ENCODE measurements around the gene SNX5.

SNX5 gene

DNA sequence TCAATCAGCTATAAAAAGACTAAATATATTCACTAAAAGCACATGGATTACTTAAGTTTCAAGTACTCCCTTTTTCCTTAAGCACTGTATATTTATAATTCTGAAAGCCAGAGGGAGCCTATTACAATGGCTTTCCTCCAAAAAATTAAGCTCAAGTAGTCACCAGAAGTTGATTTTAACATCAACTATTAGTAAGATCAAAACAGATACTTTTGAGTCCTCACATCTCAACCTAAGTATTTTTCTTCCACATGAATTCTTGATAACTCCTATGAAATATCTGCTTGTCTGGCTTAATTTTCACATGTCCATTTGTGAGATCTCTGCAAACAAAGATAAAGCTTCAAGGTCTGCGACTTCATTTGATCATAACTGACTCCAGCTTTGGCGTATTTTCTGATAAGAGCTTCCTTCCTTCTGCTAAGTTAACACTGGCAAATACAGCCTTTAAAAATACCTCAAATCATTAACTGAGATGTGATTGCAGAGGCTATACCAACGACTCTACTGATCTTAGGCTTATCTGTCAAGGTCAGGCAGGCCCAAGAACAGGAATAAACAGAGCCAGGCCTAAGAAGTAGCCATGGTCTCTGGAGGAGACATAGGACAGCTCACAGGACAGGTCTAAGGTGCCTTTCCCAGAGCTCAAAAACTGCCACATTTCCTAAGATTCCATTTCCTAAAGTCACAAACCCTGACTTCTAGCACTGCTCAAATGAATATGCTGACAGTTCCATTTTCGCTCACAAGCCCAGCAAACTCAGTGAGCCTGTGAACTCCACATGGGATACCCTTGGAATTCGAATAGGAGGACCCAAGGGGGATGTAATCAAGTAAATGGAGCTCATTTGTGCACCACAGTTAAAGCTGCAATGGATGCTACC, 10.0 kb downstream of the SNX5 start:
- no peak for DNase-seq

DNA sequence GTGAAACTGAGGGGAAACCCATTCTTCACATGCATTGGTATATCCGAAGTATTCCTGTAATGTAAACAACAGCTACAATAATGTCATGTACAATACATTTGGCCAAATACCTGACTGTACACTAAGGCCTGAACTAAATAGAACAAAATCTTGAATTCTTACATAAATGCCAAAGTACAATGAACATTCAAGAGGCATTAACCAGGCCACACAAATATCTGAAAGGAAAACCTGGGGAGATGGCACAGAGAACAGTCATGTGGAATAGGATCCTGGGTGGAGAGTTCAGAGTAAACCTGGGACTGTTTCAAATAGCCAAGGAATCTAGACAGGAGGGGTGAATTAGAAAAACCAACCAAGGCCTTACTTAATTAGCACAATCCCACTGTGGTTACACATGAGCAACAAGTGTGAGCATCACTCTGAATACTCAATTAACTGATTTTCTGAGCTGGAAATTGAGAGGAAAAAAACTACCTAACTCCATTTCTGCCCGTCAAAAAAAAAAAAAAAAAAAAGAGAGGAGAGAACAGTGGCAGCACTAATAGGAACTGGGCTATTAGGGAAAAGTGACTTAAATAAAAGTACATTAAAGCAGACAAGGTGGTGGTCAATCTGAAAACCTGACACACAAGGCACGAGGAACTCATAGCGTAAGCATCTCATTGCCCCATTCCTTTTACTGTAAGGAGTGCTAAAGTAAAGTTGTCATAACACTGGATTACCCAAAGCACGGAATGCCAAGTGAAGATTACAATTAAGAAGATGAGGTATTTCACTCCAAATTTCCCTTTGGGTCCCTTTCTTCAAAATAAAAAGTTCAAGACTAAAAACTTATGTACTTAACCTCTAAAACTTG, 10.9 kb downstream of the SNX5 start:
- DNase-seq, result no peak

DNA sequence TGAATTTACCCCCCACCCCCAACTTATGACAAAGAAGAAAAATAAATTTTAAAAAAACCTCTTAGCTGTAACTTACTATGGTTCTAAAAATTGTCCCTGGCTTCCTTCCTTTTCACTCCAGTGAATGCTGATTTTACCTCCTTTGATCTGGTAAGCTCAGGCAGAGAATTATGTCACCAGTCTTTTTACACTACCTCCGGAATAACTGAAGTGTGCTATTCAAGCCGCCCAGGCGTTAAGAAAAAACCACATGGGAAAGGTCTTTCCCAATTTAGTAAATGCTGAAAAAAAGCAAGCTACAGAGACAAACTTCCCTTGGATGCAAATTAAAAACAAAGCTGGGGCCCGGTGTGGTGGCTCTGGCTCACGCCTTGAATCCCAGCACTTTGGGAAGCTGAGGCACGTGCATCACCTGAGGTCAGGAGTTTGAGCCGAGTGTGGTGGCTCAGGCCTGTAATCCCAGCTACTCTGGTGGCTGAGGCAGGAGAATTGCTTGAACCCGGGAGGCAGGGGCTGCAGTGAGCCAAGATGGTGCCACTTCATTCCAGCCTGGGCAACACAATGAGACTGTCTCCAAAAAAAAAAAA, 12.4 kb downstream of the SNX5 start:
- DNase-seq, result no peak

DNA sequence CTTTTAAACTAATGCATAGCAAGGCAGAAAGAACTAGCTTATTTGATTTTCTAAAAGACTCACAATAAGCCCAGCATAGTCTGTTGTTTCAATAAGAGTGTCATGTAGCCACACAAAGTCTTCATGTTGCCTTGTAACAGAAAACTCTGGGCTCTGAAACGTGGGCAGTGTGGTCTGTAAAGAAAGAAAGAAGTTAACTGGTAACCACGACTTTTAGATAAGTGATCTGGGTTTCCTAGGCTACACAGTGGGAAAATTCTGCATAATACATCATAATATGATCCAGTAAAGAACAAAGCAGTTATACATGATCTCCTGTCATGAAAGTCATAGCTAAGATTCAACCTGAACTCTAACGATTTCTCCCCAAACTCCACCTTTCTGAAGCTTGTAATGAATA, 13.3 kb downstream of the SNX5 start:
- DNase-seq, result no peak

DNA sequence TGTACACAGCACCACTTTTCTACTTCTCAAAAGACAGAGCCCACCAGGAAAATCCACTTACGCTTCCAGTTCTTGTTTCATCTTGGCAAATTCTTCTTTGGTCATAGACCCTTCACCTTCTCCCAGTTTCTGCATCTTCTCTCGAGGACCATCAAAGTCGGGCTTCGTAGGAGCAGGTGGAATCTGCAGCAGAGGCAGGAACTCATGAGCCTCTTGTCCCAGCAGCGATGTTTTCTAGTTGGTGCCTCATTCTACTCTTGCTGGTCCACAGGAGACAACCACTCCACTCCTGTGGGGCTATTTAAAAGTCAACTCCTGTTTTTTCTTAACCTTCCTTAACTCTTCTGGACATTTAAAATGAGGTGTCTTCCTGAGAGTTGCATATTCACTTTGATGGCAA, 14.7 kb downstream of the SNX5 start:
- DNase-seq, result no peak

DNA sequence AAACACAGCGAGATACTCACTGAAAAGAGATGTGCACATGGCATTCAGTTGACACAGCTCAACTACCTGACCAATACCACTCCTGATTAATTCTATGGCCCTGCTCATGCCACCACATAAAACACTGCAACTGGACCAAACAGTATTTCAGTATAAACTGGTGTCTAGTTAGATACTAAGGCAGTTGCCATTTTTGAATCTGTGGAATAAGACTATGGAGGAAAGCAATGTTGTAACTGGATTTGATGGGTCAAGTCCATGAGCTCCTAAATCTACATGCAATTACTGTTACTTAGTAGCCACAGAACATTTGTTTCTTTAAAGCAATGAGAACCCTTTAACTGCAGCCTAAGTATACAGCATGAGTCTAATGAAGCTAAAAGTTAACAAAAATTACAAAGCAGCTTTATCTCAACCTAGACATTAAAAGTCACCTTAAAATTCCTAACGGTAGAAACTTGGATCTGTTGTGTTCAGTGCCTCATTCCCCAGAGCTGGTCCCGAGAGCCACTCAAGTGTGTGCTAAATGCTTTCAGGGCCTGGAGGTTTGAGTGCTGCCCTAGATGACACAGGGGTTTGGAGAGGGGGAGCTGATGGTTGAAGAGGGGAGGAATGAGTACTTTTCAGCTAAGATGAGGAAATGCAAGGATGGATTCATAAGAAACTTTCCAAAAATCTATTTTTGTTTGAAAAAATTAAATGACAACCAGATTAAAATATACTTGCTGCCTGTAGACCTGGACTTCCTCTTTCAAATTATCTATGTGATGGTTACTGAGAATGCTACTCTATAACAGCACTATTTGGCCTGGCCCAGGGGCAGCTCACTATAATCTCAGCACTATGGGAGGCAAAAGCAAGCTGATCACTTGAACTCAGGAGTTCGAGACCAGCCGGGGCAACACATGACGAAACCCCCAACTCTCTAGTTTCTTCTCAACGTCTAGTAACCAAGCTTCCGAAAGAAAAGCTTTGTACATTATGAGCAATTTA, 15.6 kb downstream of the SNX5 start:
- DNase-seq, result no peak

DNA sequence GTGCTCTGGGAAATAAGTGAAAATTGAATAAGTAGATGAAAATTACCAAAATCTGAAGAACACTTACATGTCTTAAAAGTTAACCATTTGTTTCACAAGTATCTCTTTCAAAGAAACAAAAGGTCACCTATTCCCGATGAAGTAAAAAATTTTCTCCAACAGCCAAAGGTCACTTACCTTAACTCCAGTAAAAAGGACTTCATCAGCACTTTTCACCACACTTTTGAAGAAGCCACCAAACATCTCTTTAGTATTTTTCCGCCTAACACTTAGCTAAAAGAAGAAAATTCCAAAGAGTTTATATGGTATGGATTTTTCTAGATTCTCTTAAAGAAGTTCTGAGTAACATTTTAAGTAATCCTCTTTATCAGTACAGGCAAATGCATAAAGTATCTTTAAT, 17.3 kb downstream of the SNX5 start:
- no peak for DNase-seq

DNA sequence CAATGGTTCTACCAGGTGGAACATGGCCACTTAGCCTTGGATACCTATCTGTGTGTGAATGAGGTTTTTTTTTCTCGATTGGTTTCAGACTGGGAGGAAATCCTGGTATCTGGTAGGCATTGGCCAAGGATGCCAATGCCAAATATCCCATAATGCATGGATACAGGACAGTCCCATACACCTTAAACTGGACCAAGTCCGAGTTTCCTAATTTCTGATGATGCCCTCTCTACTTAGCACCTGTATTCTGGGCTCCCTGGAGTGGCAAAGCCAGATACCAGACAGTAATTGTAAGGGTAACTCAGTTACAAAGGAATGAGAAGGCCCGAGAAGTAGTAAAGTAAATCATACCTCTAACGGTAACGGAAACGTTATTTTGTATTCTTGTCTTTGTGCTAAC, 17.9 kb downstream of the SNX5 start:
- DNase-seq, result no peak

DNA sequence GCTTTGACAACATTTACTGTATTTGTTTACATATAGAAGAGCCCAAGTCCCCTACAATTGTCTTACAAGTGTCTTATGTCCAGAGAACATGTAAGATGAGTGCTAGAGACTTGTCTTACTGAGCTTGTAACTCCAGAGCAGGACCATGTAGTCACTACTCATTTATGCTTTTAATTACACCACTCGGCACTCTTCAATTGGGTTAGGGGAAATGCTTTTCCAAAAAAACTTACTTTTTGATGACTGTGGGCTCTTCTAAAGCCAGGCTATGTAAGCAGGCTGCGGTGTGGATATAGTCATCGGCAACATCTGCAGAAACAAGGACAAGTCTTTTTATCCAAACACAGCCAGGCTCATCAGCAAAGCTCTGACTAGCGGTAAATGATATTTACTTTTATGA, 18.7 kb downstream of the SNX5 start:
- DNase-seq, result no peak

DNA sequence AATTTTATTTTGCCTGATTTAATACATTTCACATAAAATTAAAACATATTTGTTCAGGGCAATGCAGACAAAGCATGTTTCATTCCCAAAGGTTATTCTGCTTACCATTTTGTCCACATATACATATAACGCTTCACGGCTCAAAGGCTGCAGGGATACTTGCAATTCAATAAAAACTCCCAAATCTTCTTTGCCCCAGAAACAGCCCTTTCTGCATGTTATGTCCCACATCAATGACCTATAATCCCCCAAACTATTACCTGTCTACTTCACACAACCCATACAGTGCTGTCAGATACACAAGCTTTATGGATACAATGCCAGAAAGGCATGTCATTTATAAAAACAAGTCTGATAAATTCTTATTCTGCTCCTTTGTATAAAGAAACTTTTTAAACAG, 20.2 kb downstream of the SNX5 start:
- DNase-seq, result no peak

DNA sequence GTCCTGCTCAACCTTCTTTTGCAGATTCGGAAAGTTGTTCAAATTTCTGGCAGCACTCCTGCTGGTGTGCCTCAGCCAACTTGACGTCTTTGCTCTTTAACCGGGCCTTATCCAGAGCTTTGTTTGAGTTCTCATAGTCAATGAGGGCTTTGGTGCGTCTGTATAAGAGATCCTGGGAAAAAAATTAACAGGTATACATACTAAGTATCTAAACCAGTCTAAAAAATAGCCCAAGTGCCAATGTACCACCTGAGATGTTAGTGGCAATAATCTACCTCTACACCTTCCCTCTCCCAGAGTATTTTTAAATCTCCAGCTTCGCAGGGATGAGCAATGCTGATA, 21.1 kb downstream of the SNX5 start:
- no peak for DNase-seq

DNA sequence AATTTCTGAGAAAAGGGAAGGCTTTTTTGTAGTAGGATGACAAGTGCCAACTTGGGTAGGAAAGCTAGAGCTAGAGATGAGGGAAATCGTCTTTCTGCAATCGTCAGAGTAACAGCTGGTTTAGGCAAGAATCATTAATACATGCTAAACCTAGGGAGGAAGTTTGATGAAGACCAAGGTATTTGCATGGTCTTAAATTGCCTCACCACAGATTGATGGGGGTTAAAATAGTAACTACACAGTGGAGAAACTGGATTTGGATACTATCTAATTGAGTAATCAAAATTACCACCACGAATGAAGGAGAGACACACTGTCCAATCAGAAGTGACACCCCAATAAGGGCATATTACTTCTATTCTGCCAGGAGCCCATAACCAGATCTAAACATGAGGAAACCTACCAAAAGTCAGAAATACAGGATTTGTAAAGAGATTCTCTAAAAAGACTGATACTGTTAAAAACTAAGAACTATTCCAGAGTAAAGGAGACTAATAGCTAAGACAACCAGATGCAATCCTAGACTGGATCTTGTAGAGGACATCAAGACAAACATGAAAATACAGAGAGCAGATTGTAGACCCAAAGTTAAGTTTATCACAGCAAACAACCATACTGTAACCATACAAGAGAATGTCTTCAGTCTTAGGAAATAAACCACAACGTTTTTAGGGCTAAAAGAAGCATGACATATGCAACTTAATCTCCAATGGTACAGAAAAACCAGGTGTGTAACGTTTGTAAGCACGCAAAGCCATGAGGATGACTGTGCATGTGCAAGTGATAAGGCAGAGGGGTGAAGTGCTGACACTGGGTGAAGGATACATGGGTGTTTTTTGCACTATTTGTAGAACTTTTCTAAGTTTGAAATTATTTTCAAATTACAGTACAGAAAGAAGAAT, 21.8 kb downstream of the SNX5 start:
- DNase-seq, result no peak

DNA sequence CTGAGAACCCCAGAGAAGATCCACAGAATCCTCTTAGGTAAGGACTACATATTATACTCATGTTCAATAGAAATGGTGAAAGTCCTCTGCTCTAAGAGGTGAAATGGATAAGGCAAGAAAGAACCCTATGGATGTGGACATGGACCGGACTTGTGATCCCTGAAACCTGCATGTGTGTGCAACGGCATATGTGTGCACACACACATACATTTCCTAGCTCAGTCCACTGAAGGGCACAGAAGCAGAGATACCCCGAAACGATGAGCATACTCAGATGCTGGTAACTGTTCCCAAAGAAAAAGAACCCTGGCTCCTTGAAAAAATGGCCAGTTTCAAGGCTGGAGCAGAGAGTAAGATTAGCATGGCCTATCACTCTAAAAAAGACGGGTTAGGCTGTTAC, 22.6 kb downstream of the SNX5 start:
- DNase-seq, result no peak

DNA sequence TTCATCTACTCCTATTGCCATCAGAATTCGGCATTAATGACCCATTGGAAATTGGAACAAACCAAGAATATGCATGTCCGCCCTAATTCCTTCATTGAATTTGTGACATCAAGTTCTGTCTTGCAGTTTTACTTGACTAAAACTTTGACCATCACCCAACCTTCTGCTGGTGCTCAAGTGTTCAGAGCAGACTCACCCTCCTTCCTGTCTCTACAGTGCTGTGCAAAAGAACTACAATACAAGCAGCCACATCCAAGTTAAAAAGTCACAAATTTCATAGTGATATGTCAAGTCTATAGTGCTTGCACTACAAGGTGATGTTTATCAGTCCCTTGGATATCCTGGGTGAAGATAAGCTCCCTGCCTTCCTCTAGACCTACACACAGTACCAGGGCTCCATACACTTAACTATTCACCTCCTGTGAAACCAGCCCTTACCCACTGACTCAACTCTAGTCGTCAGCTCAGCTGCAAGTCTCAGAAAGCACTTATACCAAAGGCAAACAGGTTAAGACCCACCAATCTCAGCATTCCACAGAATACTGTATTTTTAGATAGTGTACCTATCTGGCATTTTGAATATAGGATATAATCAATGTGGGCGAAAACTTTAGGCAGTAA, 23.6 kb downstream of the SNX5 start:
- no peak for DNase-seq

DNA sequence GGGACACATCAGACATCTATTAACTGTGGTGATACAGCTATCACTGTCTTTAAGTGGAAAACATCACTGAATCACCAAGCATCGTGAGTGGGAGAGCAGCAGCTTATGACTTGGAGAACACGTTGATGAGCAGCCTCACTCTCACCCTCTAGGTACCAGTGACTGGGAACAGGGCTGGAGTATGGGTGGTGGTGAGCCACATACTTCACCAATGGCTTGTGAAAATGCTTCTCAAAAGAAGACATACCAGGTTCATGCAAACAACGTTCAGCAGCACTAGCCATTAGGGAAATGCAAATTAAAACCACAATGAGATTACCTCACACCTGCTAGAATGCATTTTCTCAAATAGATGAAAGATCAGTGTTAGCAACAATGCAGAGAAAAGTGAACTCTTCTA, 25.3 kb downstream of the SNX5 start:
- no peak for DNase-seq

DNA sequence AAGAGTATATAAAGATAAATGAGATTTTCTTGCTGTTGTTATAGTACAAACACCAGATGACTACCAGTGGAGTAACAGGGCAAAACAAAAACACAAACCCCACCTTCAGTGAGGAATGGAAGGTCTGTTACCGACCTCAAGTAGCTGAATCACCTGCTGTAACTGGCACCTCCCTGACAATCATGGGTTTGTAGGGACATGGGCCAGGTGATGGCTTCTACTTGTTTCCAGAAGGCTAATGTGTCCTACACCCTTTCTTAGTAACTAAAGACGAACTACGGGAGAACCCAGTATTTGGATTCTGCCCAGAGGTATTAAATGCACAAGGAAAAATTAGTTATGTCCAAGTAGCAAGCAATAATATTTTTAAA, 26.8 kb downstream of the SNX5 start:
- no peak for DNase-seq

DNA sequence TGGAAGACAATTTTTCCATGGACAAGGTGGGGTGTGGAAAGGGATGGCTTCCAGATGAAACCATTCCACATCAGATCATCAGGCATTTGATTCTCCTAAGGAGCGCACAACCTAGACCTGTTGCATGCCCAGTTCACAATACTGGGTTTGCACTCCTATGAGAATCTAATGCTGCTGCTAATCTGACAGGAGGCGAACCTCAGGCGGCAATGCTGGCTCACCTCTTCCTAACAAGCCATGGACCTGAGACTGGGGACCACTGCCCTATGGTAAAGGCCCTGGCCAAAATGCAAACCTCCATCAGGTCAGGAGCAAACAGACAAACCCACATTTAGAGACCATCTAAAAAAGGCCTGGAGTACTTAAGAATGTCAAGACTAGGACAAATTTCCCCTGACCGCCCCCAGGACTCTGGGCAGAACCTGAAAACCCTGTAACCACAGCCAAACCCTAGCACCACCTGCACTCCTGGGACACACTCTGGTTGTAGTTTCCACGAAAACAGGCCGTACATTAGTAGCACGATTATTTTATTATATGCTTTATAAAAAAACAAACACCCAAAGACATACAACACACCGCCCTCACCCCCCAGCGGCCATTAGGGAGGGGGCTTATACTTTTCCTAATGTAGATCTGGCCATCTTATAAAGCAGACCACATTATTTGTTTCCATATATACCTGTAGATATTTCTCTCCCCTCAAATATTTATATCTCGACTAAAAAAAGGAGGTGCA, 27.3 kb downstream of the SNX5 start:
- DNase-seq, result no peak

DNA sequence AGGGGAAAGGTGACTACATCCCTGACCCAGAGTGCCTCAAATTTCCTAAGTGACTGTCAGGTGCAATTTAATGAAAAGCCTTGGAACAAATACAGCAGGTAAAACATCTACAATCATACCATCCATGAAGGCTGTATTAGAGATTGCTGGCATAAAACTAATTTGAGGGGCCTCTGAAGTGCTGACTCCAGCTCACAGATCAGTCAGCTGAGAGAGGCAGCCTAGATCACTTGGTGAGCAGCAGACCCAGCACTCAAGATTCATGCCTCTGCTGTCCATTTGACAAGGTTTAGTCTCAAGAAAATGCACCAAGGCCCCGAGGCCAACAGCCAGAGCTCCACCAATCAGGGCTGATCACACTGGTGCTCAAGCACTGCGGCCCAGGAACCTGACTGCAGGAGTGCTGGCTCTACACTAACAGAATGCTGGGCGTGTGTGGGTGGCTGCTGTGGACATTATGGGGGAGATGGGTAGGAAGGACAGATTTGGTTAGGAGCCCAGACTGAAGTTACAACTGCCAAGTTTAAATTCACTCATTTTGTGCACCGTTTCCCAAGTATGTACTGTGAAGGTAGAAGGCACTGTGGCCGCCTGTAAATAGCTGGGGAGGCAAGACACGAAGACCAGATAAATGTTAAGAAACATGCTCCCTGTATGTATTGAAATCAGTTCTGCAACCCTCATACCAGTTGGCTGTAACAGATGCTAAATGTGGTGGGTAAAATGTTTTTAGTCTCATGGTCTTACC, 28.2 kb downstream of the SNX5 start:
- DNase-seq, result no peak

DNA sequence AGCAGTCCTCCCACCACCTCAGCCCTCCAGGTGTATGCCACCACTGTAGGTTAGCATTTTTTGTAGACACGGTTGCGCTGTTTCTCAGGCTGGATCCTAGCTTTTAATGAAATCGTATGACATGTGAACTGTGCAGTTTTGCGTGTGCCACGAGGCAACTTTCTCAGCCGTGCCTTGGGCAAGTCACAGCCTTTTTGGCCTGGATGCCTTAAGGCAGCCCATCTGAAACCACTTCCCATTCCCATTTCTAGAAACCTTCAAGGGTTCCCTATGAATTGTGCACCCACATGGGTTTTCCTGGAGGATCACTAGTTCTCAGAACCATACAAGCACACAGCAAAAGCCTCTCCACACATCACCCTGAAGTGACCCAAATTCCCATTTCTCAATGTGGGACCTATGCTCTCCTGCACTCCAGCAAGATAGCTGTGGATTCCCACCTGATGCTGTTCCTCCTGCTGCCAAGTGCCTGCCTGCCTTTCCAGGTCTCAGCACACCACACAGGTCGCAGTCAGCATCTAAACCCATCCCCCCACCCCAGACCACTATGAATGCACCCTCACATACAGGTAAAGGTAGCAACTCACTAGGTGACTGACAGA, 28.9 kb downstream of the SNX5 start:
- no peak for DNase-seq
